SKM-1 treated with dmso at 0.1 percent for 144 hours (cell line): Measurements from ENCODE around the gene WDR12.
A peak's percentile ranks its signal among the peaks of the same experiment; 100 is the strongest.
"Not testable (repeated sequence)": the region's sequence is repeated elsewhere in the genome, so short reads cannot be mapped to it uniquely, and the experiment has no call there.

ENCODE experiments used
- DNase-seq: peaks from one replicate; lab custom pipeline; 2025; ENCODE audit not compliant: unreplicated experiment; lab: John Stamatoyannopoulos, UW

The WDR12 gene

DNA sequence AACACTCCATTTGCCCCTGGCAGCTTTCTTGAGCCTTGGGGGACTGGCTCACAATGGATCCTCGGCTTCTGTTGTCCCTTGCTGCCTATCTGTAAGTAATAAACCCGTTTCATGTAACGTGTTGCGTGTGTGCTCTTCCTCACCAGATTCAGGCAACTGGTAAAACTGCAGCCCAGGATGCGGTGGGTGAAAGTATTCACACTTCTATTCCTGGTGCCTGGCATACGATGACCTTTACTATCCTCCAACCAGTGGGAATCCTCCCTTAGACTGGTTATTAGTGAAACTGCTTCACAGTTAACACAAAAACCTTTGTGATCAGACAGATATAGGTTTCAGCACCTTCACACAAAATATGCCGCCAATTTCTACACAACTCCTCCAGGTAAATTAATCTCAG is 26.3 kb downstream of the WDR12 start:
- no peak for DNase-seq

DNA sequence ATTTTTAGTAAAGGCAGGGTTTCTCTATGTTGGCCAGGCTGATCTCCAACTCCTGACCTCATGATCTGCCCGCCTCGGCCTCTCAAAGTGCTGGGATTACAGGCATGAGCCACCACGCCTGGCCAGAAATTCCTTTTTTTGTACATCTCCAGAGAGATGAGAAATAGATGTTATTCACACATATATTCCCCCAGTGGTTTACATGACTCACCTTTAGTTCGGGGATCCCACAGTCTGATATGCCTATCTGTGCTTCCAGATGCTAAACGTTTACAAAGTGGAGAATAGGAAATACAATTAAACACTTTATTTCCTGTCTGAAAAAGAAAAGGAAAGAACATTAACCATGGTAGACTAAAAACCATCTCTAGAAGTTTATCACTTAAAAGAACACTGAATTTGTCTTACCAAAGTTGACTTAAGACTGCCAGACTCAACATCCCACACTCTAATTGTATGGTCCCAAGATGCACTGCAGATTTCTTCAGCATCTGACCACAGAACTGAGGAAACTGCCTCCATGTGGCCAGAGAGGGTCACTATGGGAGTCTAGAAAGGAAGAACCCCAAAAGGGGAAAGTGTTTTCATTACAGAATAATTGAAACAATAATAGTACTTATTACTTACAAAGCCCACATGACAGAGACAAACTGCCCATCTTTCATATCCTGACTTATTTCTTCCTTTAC is 27.3 kb downstream of the WDR12 start:
- DNase-seq = no peak

DNA sequence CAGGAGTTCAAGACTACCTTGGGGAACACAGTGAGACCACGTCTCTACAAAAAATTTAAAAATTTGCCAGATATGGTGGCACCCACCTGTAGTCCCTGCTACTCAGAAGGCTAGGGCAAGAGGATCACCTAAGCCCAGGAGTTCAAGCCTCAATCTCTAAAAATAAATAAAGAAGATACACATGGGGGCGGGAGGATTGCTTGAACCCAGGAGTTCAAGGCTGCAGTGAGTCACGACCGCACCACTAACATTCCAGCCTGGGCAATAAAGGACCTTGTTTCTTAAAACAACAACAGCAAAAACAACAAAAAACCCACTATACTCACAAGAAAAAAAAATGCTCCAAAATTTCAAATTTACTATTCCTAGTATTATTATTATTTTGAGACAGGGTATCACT is 29.9 kb downstream of the WDR12 start:
- no peak for DNase-seq

DNA sequence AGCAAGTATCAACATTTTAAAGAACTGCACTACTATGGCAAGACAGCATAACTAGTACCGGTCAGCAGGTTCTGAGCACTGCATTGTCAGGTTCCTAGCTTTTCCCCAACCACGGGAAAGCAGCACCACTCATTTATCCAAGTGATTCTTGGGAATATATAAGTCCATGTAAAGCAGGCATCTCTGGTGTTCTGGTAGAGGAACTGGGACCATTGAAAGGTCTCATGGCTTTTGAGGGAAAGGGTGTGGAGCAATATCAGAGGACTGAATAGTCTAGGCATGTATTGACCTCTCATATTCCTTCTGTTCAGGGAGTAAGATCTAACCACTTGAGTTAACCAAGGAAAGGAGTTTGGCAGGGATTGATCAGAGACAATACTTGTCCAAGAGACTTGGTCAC is 33.8 kb downstream of the WDR12 start:
- no peak for DNase-seq

DNA sequence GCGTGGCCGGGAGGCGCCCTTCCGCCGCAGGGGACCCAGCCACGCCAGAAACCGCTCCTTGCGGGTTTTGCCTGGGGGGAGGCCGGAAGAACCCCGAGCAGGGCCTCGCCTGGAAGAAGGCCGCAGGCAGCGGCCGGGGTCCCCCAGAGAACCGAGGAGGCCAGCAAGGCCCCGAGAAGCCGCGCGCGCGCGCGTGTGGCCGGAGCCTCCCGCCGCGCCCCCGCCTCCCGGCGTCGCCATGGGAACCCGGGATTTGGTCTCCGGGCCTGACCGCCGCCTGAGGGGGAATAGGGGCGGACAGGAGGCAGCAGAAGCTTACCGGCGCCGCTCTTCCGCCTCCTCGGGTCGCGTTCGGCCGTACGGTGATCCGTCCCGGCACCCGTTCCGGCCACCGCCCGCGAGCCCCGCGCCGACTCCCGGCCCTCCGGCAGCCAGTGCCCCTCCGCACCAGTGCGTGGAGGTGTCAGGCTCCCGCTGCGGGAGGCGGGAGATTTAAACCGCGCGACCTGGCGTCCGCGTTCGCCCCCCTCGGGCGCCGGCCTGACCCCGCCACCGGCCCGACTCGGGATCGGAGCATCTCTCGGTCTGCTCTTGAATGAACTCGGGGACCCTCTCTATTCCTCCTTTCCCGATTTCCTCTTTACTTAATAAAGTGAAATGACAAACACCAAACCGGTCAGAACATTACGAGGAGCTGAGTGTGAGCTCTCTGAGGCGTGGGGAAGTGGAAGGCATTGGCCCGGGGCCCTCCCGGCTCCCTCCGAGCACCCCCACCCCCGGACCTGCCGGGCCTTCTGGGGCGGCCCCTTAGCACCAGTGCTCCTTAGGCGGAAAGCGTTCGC is 40.0 kb downstream of the WDR12 start, which contains the start of gene ICA1L:
Gene ICA1L (minus strand): TSS at position 467 of the 842 bp plus-strand sequence. CDS start 42,757 bp downstream, outside the sequence.
- peak; percentile 26 for DNase-seq

DNA sequence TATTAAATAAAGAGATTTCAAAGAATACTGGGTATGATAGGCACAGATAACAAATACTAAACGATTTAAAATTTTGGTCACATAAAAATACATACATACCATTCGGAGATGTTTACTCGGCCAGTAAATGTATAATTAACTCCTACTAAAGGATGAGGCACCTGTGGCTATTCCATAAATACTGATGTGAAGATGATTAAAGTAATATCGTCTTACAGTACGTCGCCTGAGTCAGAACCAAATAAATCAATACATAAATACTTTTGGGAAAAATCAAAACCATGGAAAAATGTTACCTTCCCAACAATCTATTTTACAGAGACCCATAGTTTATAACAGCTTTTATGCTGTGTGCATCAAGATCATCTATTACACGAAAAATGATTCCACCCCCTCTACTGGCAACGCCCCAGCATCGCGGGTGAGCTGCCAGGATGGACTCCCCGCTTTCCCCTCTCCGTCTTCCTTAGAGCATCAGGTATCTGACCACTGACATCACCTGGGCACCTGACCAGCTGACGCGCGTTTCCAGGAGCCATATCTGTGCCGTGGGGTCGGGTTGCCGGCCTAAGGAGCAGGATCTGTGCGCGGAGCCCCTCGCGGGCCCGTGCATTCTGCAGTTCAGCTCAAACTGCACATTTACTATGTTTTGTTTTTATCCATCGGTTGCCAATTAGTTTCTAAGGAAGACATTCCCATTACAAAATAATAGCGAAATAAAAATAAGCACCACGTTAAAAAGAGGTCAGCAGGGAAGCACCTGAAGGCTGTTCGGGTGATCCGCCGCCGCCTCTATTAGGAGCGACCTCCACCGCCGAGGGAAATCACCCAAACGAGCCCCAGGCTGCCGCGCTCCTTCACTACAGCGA is 40.8 kb downstream of the WDR12 start:
- DNase-seq = peak; percentile 51

DNA sequence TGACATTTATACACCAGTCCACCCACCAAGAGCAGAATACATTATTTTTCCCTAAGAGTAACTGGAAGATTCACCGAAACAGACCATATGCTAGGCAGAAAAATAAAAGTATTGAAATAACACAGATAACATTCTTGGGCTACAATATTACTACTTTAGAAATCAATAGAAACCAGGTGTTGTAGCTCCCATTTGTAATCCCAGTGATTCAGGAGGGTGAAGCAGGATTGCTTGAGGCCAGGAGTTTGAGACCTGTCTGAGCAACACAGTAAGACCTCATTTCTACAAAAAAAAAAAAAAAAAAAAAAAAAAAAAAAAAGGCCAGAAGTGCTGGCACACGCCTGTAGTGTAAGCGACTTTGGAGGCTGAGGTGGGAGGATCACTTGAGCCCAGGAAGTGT is 49.5 kb downstream of the WDR12 start:
- DNase-seq = no peak

DNA sequence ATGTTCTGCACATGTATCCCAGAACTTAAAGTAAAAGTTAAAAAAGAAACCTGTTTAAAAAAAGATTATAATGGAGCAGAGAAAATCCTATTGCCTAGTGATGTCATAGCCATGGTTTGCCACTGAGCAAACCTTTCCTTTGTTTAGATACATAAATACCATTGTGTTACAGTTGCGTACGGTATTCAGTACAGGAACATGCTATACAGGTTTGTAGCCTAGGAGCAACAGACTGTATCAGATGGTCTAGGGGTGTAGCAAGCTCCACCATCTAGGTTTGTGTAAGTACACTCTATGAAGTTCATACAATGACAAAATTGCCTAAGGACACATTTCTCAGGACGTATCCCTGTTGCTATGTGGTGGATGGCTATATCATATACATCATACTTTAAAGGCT is 52.9 kb downstream of the WDR12 start:
- no peak for DNase-seq

DNA sequence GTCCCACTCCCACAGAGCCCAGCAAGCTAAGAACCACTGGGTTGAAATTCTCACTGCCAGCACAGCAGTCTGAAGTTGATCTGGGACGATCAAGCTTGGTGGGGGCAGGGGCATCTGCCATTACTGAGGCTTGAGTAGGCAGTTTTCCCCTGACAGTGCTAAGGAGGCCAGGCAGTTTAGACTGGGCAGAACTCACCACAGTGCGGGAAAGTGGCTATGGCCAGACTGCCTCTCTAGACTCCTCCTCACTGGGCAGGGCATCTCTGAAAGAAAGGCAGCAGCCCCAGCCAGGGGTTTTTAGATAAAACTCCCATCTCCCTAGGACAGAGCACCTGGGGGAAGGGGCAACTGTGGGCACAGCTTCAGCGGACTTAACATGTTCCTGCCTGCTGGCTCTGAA is 62.1 kb downstream of the WDR12 start:
- DNase-seq = not testable (repeated sequence)

DNA sequence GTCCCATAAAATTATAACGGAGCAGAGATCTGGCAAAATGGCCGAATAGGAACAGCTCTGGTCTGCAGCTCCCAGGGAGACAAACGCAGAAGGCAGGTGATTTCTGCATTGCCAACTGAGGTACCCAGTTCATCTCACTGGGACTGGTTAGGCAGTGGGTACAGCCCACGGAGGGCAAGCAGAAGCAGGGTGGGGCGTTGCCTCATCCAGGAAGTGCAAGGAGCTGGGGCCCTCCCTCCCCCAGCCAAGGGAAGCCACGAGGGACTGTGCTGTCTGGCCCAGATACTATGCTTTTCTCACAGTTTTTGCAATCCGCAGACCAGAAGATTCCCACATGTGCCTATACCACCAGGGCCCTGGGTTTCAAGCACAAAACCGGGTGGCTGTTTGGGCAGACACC is 62.7 kb downstream of the WDR12 start:
- DNase-seq = peak; percentile 32

DNA sequence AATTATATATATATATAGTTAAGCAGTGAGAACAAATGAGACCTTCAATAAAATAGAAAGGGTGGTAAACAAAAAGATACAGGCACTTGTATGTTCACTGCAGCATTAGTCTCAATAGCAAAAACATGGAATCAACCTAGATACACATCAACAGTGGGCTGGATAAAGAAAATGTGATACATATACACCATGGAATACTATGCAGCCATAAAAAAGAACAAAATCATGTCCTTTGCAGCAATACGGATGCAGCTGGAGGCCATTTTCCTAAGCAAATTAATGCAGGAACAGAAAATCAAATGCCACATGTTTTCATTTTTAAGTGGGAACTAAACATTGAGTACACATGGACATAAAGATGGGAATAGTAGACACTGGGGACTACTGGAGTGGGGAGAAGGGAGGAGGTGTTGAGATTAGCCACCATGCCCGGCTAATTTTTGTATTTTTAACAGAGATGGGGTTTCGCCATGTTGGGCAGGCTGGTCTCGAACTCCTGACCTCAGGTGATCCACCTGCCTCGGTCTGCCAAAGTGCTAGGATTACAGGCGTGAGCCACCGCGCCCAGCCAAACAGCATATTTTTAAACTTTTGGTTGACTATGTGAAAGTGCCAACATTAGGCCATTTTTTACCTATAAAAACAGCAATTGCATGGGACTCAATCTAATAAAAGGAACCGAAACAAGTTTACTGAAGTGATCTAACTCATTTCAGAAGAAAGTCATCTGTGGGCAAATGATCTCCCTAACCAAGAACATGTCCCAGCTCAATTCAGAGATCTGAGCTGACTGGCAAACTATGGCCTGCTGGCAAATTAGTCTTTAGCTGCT is 63.6 kb downstream of the WDR12 start:
- DNase-seq = no peak

DNA sequence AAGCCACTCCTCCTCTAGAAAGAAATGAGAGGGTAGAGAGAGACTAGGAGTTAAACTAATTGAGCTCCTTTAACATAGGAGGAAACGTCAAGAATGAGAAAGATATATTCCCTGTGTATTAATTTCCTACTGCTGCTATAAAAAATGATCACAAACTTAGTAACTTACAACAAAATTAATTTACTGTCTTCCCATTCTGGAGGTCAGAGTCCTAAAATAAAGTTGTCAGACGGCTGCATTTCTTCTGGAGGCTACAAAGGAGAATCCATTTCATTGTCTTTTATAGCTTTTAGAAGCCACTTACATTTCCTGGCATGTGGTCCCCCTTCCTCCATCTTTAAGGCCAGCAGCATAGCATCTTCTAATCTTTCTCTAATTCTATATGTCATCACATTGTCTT is 66.8 kb downstream of the WDR12 start:
- DNase-seq = no peak

DNA sequence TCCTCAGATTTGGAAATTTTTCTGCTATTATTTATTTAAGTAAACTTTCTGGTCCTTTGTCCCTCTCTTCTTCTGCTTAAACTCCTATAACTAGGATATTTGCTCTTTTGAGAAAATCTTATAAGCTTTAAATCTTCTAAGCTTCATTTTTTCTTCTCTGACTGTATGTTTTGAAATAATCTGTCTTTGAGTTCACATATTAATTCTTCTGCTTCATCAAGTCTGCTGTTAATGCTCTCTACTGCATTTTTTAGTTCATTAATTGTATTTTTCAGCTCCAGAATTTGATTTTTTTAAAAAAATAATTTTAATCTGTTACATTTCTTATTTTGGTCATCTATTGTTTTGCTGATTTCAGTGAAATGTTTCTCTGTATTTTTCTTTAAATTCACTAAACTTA is 68.8 kb downstream of the WDR12 start:
- no peak for DNase-seq

DNA sequence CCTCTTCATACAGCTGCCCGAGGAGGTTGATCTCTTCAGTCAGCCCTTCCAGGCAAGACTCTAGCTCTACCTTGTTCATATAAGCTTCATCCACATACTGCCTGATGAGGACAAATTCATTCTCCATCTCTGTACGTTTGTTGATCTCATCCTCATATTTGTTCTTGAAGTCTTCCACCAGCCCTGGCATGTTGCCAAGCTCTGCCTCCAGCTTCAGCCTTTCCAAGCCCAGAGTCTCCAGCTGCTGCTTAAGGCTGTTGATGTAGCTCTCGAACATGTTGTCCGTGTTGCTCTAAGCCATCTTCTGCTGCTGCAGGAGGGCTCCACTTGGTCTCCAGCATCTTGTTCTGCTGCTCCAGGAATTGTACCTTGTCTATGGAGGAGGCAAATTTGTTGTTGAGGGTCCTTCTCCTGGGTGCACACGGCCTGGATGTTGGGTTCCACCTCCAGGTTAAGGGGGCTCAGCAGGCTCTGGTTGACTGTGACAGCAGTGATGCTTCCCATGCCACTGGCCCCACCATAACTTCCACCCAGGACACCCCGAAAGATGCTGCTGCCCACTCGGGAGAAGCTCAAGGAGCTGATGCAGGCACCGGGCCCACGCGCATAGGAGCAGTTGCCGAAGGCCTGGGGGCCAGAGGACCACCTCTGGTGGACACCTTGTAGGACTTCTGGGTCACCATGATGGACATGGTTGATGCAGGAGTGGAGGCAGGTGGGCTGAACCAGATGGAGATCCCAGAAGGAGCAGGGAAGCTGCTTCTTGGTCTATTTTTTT is 70.2 kb downstream of the WDR12 start:
- DNase-seq = no peak

DNA sequence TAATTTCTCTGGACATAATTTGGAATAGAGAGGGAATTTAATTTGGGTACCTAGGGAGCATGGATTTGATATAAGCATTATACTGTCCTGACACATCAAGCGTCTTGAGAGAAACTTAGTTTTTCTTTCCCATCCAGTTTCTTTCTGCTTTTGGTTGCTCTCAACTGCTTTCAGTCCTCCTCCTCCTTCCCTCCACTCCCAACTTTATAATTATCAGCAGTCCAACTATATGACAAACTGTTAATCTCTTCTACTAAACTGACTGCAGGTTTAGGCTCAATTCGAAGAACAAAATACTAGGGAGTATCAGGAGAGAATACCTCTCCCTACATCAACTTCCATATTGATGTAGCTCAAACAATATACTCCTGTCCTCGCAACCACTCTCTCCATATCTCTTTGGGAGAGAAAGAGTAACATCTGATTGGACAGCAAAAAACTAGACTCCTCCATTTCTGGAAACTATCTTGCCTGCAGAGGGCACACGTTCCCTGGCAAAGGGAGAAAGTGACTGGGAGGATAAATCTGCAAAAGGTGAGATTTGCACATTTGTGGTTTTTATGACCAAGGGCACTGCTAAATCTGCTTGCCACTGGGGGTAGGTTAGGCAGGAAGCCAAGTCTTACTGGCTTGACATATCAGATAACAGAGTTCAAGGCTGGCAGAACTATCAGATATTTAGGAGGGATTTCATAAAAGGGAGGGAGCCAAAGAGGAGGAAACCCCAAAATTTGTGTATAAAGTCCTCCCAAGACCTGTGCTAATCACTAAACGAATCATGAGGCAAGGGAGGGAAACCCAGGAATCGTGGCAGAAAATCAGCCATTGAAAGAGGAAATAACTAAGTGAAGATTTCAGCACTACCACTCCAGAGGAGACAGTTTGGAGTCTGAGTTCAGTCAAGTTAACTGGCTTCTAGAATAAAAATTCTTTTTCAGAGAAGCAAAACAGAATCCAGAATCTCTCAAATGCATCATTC is 79.9 kb downstream of the WDR12 start:
- DNase-seq = peak; percentile 42

DNA sequence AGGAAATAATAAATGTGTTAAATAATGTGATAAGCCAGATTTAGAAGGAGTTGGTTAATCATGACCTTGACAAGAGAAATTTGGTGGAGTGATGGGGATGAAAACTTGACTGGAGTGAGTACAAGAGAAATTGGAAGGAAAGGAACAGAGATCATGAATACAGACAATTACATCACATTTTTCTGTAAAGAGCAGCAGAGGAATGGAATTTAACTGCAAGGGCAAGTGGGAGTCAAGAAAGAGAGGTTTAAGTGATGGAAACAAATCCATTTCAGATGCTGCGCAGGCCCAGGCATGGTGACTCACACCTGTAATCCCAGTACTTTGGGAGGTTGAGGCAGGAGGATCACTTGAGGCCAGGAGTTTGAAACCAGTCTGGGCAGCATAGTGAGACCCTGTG is 86.6 kb downstream of the WDR12 start:
- no peak for DNase-seq
